ENCODE measurements around the gene KRT75.

Gene KRT75

GRCh38 chr12:52399756-52400155, 34.4 kb downstream of the KRT75 start:
- no peak for DNase-seq (ENCODE audit: low read depth)
- TF ChIP-seq, protein P1, sequence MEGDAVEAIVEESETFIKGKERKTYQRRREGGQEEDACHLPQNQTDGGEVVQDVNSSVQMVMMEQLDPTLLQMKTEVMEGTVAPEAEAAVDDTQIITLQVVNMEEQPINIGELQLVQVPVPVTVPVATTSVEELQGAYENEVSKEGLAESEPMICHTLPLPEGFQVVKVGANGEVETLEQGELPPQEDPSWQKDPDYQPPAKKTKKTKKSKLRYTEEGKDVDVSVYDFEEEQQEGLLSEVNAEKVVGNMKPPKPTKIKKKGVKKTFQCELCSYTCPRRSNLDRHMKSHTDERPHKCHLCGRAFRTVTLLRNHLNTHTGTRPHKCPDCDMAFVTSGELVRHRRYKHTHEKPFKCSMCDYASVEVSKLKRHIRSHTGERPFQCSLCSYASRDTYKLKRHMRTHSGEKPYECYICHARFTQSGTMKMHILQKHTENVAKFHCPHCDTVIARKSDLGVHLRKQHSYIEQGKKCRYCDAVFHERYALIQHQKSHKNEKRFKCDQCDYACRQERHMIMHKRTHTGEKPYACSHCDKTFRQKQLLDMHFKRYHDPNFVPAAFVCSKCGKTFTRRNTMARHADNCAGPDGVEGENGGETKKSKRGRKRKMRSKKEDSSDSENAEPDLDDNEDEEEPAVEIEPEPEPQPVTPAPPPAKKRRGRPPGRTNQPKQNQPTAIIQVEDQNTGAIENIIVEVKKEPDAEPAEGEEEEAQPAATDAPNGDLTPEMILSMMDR (IDR thresholded peaks at IDR 0.05; ENCODE audit: control insufficient read depth, insufficient read depth, low read depth, low read length, missing control alignments) = no peak
- no peak overlapping the region for H3K4me3 ChIP-seq (ENCODE audit: control insufficient read depth, low read depth, low read length)

GRCh38 chr12:52398176-52398575, 36.0 kb downstream of the KRT75 start:
- no peak overlapping the region for H3K4me3 ChIP-seq (ENCODE audit: control insufficient read depth, low read depth, low read length)
- no peak for DNase-seq (ENCODE audit: low read depth)
- TF ChIP-seq, protein P1 (IDR thresholded peaks at IDR 0.05; ENCODE audit: control insufficient read depth, insufficient read depth, low read depth, low read length, missing control alignments) = no peak

DNA sequence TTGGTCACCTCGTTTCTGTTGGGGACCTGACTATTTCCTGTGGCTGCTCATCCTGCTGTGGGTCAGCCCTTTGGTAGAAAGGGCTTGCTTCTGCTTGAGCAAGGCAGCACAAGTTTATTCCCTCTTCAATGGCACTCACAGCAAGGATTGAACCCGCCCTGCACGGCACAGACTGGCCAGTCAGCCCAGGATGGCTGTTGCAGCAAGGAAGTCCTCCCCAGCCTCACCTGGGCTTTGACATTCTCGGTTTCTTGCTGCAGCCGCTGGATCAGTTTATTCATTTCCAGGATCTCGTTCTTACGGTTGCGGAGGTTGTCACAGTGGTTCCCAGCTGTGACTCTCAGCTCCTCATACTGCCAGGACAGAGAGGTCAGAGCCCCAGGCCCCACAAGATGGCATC, 37.5 kb downstream of the KRT75 start:
- TF ChIP-seq, protein P1 (IDR thresholded peaks at IDR 0.05; ENCODE audit: control insufficient read depth, insufficient read depth, low read depth, low read length, missing control alignments) = no peak
- no peak for DNase-seq (ENCODE audit: low read depth)
- H3K4me3 ChIP-seq (ENCODE audit: control insufficient read depth, low read depth, low read length) = no peak overlapping the region

DNA sequence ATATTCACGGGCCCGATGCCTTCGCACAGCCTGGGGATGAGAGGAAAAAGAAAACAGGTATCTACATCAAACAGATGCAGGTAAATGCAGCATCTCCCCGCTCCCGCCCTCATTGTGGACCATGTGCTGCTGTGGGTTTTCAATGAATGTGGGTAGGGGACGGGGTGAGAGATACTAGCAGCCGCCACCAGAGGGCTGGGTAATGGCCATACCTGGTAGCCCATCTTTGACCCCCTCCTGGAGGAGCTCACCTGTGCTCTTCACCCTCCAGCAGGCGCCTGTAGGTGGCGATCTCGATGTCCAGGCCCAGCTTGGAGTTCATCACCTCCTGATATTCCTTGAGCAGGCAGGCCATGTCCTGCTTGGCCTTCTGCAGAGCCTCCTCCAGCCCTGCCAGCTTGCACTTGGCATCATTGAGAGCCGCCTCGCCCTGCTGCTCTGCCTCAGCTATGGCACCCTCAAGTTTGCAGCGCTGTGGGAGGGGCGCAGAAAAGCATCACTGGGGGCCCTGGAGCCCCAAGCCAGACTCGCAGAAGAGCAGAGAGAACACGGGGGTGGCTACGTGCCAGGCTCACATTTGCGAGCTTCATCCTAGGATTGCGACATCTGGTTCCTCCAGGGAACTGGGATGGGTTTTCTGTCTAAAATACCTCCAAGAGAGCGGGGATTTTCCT, 38.3 kb downstream of the KRT75 start:
- no peak for DNase-seq (ENCODE audit: low read depth)
- TF ChIP-seq, protein P1 (IDR thresholded peaks at IDR 0.05; ENCODE audit: control insufficient read depth, insufficient read depth, low read depth, low read length, missing control alignments) = peak; percentile 12
- no peak overlapping the region for H3K4me3 ChIP-seq (ENCODE audit: control insufficient read depth, low read depth, low read length)

DNA sequence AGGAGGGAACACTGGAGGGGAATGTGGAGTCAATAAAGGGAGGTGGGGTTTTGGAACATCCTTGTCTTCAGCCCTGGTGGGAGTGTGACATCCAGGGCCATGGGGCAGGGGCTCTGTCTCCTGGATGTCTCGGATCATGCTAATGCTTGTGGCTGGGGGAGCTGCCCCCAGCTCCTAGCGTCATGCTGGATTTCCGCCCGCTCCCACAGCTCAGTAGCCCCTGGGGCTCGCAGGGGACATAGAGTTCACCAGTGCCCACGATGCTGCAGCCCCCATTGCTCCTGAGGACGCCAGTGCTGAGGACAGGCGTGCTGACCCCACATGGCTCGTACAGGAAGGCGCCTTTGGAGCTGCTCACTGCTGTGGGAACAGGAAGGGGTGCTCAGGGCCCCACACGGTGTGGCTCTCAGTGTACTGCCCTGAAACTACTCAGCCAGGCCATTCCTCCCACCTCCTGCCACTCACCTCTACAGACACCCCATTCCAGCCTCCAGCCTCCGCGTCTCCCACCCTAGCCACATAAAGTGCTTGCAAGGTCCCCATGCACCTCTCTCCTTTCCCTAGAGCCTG, 39.2 kb downstream of the KRT75 start:
- H3K4me3 ChIP-seq (ENCODE audit: control insufficient read depth, low read depth, low read length) = no peak overlapping the region
- TF ChIP-seq, protein P1 (IDR thresholded peaks at IDR 0.05; ENCODE audit: control insufficient read depth, insufficient read depth, low read depth, low read length, missing control alignments) = no peak
- DNase-seq (ENCODE audit: low read depth) = no peak

DNA sequence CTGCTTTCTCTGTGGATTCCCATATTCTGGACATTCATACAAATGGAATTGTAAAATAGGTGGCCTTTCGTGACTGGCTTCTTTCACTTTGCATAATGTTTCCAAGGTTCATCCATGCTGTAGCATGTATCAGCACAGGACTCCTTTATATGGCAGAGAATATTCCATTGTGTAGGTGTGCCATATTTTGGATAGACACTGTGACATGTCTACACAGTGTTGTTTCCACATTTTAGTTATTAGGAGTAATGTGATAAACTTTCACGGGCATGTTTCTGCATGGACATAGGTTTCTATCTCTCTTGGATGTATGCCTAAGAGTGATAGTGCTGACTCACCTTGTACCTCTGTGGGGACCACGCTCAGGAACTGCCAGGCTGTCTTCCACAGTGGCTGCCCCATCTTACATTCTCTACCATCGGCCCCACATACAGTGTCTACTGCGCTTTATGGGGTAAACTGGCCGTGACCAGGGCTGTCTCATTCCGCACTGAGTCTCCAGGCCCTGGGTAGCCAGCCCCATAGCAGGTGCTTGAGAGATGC, 41.6 kb downstream of the KRT75 start:
- no peak overlapping the region for H3K4me3 ChIP-seq (ENCODE audit: control insufficient read depth, low read depth, low read length)
- DNase-seq (ENCODE audit: low read depth) = no peak
- TF ChIP-seq, protein P1 (IDR thresholded peaks at IDR 0.05; ENCODE audit: control insufficient read depth, insufficient read depth, low read depth, low read length, missing control alignments) = no peak

Measured in AG09309 (cell line).